GM06990 (cell line): ENCODE data around the gene PCDHA8.
"Not testable (repeated sequence)": the region's sequence is repeated elsewhere in the genome, so short reads cannot be mapped to it uniquely, and the experiment has no call there.

Experiments used
- DNase-seq: peaks from one replicate; pipeline ENCODE4 v3.0.0-alpha.2; 2011; ENCODE audit not compliant: insufficient read length; ENCODE audit errors: extremely low read depth
- H3K27me3 ChIP-seq: replicated peaks from 2 replicates; pipeline ENCODE4 v1.6.0; 2011; ENCODE audit warnings: low read length; ENCODE audit not compliant: control insufficient read depth, insufficient read depth
- H3K36me3 ChIP-seq: 2 replicates; pipeline ENCODE4 v1.5.1; 2011; ENCODE audit warnings: low read length; ENCODE audit not compliant: control insufficient read depth, insufficient read depth
- H3K4me3 ChIP-seq: replicated peaks from 2 replicates; pipeline ENCODE4 v1.5.1; 2011; ENCODE audit warnings: low read depth, mild to moderate bottlenecking, control low read depth, low read length
- TF ChIP-seq, protein P1 (sequence below): IDR thresholded peaks from 2 replicates; pipeline ENCODE4 v1.5.1; 2011; ENCODE audit warnings: low read length, control low read depth, mild to moderate bottlenecking, inconsistent platforms; ENCODE audit not compliant: insufficient read depth, poor library complexity, severe bottlenecking

Gene PCDHA8

DNA sequence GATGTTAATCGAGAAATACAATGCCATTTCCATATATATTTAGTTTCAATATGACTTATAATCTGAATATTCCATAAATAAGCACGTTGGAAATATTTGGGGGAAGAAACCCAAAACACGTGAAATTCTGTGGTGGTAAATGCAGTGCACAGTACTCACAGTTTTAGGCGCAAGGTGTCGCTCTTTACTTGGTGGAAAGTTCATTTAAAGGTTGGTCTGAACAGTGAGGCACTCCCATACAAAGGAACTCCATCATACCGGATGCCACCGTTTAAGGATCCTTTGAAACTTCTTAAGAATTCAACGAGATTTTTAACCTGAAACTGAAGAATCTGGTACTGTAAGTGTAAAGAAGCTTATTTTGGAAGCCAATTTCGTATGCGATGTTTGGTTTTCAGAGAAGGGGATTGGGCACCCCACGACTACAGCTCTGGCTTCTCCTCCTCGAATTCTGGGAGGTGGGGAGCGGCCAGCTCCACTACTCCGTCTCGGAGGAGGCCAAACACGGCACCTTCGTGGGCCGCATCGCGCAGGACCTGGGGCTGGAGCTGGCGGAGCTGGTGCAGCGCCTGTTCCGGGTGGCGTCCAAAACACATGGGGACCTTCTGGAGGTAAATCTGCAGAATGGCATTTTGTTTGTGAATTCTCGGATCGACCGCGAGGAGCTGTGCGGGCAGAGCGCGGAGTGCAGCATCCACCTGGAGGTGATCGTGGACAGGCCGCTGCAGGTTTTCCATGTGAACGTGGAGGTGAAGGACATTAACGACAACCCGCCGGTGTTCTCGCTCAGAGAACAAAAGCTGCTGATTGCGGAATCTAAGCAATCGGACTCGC, 28.0 kb downstream of the PCDHA8 start, which contains the start of gene PCDHA11:
TSS of gene PCDHA11 (plus strand) at position 237 of the 834 bp plus-strand sequence. CDS start at position 384, 147 bp downstream.
- Histone ChIP-seq H3K27me3 (no peaks in the 10 kb centered on the region), H3K4me3 (no peak within 1 kb of the TSS), H3K36me3 (no peaks in the 10 kb centered on the region)
- TF ChIP-seq, protein P1, sequence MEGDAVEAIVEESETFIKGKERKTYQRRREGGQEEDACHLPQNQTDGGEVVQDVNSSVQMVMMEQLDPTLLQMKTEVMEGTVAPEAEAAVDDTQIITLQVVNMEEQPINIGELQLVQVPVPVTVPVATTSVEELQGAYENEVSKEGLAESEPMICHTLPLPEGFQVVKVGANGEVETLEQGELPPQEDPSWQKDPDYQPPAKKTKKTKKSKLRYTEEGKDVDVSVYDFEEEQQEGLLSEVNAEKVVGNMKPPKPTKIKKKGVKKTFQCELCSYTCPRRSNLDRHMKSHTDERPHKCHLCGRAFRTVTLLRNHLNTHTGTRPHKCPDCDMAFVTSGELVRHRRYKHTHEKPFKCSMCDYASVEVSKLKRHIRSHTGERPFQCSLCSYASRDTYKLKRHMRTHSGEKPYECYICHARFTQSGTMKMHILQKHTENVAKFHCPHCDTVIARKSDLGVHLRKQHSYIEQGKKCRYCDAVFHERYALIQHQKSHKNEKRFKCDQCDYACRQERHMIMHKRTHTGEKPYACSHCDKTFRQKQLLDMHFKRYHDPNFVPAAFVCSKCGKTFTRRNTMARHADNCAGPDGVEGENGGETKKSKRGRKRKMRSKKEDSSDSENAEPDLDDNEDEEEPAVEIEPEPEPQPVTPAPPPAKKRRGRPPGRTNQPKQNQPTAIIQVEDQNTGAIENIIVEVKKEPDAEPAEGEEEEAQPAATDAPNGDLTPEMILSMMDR: no peak
- no peak for DNase-seq

DNA sequence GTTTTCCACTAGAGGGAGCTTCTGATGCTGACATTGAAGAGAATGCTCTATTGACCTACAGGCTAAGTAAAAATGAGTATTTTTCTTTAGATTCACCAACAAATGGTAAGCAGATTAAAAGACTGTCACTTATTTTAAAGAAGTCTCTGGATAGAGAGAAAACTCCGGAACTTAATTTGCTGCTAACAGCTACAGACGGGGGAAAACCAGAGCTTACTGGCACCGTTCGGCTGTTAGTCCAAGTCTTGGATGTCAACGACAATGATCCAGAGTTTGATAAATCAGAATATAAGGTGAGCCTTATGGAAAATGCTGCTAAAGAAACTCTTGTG, 28.5 kb downstream of the PCDHA8 start:
- Histone ChIP-seq H3K36me3 (no peaks in the 10 kb centered on the region), H3K4me3 (no peak overlapping the region), H3K27me3 (no peaks in the 10 kb centered on the region)
- DNase-seq: no peak
- TF ChIP-seq, protein P1: no peak

DNA sequence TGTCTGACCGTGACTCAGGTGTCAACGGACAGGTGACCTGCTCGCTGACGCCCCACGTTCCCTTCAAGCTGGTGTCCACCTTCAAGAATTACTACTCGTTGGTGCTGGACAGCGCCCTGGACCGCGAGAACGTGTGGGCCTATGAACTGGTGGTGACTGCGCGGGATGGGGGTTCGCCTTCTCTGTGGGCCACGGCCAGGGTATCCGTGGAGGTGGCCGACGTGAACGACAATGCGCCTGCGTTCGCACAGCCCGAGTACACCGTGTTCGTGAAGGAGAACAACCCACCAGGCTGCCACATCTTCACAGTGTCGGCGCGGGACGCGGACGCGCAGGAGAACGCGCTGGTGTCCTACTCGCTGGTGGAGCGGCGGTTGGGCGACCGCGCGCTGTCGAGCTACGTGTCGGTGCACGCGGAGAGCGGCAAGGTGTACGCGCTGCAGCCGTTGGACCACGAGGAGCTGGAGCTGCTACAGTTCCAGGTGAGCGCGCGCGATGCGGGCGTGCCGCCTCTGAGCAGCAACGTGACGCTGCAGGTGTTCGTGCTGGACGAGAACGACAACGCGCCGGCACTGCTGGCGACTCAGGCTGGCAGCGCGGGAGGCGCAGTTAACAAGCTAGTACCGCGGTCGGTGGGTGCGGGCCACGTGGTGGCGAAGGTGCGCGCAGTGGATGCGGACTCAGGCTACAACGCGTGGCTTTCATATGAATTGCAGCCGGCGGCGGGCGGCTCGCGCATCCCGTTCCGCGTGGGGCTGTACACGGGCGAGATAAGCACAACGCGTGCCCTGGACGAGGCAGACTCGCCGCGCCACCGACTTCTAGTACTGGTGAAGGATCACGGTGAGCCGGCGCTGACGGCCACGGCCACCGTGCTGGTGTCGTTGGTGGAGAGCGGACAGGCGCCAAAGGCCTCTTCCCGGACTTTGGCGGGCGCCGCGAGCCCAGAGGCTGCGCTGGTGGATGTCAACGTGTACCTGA, 29.5 kb downstream of the PCDHA8 start:
- DNase-seq: no peak
- Histone ChIP-seq H3K36me3 (no peaks in the 10 kb centered on the region), H3K27me3 (no peaks in the 10 kb centered on the region), H3K4me3 (no peak overlapping the region)
- TF ChIP-seq, protein P1: no peak

DNA sequence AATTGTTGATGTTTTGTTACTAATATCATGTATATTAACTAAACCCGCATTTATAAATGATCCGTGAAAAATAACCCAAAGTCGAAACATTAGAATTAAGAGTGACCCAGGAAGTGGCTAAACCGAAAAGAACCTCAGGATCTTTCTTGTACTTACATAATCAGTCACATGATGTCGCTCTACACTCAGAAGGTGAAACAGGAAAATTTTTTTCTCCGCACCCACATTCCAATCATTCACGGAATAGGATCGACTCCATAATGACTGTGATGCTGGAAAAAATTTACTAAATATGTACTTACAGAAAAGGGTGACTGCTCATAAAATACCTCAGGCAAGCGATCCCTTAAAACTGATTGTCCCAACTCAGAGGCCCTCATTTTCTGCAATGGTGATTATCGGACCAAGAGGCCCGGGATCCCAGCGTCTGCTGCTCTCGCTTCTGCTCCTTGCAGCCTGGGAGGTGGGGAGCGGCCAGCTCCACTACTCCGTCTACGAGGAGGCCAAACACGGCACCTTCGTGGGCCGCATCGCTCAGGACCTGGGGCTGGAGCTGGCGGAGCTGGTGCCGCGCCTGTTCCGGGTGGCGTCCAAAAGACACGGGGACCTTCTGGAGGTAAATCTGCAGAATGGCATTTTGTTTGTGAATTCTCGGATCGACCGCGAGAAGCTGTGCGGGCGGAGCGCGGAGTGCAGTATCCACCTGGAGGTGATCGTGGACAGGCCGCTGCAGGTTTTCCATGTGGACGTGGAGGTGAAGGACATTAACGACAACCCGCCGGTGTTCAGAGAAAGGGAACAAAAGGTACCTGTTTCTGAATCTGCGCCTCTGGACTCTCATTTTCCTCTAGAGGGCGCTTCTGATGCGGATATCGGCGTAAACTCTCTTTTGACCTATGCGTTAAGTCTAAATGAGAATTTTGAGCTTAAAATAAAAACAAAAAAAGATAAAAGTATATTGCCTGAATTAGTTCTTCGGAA, 34.4 kb downstream of the PCDHA8 start, which contains the start of gene PCDHA12:
TSS of gene PCDHA12 (plus strand) at position 224 of the 981 bp plus-strand sequence. CDS start at position 389, 165 bp downstream.
- TF ChIP-seq, protein P1: no peak
- Histone ChIP-seq H3K4me3 (no peak within 1 kb of the TSS), H3K36me3 (no peaks in the 10 kb centered on the region), H3K27me3 (no peaks in the 10 kb centered on the region)
- no peak for DNase-seq

DNA sequence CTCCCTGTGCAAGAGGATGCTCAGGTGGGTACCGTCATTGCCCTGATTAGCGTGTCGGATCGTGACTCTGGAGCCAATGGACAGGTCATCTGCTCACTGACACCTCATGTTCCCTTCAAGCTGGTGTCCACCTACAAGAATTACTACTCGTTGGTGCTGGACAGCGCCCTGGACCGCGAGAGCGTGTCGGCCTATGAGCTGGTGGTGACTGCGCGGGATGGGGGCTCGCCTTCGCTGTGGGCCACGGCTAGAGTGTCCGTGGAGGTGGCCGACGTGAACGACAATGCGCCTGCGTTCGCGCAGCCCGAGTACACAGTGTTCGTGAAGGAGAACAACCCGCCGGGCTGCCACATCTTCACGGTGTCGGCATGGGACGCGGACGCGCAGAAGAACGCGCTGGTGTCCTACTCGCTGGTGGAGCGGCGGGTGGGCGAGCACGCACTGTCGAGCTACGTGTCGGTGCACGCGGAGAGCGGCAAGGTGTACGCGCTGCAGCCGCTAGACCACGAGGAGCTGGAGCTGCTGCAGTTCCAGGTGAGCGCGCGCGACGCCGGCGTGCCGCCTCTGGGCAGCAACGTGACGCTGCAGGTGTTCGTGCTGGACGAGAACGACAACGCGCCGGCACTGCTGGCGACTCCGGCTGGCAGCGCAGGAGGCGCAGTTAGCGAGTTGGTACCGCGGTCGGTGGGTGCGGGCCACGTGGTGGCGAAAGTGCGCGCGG, 35.7 kb downstream of the PCDHA8 start:
- DNase-seq, H3K36me3 ChIP-seq: not testable (repeated sequence)

More for the DNA sequence above, 35.7 kb downstream of the PCDHA8 start:
- H3K27me3 ChIP-seq, H3K4me3 ChIP-seq: not testable (repeated sequence)
